HL-60/S4 treated with phorbol 12-myristate 13-acetate at 8.2 ng/mL for 4 days and 3 days (cell line): ENCODE measurements around the gene MLPH.

ENCODE experiments used
- in situ Hi-C: fragments of 300-500 bp; cut with MboI; formaldehyde crosslinking; loops from 2 replicates; pipeline ENCODE4 v1.15.0; 2022; ENCODE audit warnings: low sequenced_read_pairs

The MLPH gene

GRCh38 chr2:237515621-237516275 is 28.7 kb downstream of the MLPH start:
- in situ Hi-C loops: loop anchor here (10.0 kb wide), 1 partner anchor 59 kb away; no protein-coding TSS in a partner anchor

GRCh38 chr2:237517163-237517562 is 30.1 kb downstream of the MLPH start:
- in situ Hi-C loops: loop anchor here (10.0 kb wide), 1 partner anchor 58 kb away; no protein-coding TSS in a partner anchor

- in situ Hi-C loops: loop anchor here (10.0 kb wide), 1 partner anchor 57 kb away; no protein-coding TSS in a partner anchor
Observed at GRCh38 chr2:237517990-237518389, 30.9 kb downstream of the MLPH start.

GRCh38 chr2:237519506-237520245 is 32.6 kb downstream of the MLPH start:
- in situ Hi-C loops: loop anchor here (10.0 kb wide), 1 partner anchor 55 kb away; no protein-coding TSS in a partner anchor

- in situ Hi-C loops: no loop called here
Observed at GRCh38 chr2:237520290-237520689, 33.2 kb downstream of the MLPH start.

GRCh38 chr2:237524631-237525030 is 37.6 kb downstream of the MLPH start:
- in situ Hi-C loops: no loop called here

- in situ Hi-C loops: no loop called here
Observed at GRCh38 chr2:237525559-237526157, 38.6 kb downstream of the MLPH start.

GRCh38 chr2:237527233-237527632 is 40.2 kb downstream of the MLPH start:
- in situ Hi-C loops: no loop called here

- in situ Hi-C loops: no loop called here
Observed at GRCh38 chr2:237527766-237528165, 40.7 kb downstream of the MLPH start.

GRCh38 chr2:237529452-237530402 is 42.7 kb downstream of the MLPH start:
- in situ Hi-C loops: no loop called here

- in situ Hi-C loops: no loop called here
Observed at GRCh38 chr2:237530472-237531433, 43.7 kb downstream of the MLPH start.

- in situ Hi-C loops: no loop called here
Observed at GRCh38 chr2:237532160-237532559, 45.1 kb downstream of the MLPH start.

GRCh38 chr2:237533668-237534161 is 46.7 kb downstream of the MLPH start:
- in situ Hi-C loops: no loop called here

- in situ Hi-C loops: no loop called here
Observed at GRCh38 chr2:237534380-237534779, 47.3 kb downstream of the MLPH start.

- in situ Hi-C loops: no loop called here
Observed at GRCh38 chr2:237535385-237536082, 48.5 kb downstream of the MLPH start.

- in situ Hi-C loops: no loop called here
Observed at GRCh38 chr2:237536083-237536415, 49.0 kb downstream of the MLPH start.

GRCh38 chr2:237536617-237537016 is 49.6 kb downstream of the MLPH start:
- in situ Hi-C loops: no loop called here

GRCh38 chr2:237538001-237538720 is 51.1 kb downstream of the MLPH start:
- in situ Hi-C loops: no loop called here
